NB4 (cell line): Measurements from ENCODE around the gene ZBTB46.

Source experiments
- DNase-seq: peaks from one replicate; pipeline ENCODE4 v3.0.0; 2010; ENCODE audit warnings: low read depth
- H3K4me3 ChIP-seq: one replicate; pipeline ENCODE4 v1.5.1; 2011; ENCODE audit warnings: mild to moderate bottlenecking, low read depth, low read length, moderate library complexity
- CTCF ChIP-seq: IDR thresholded peaks from one replicate; pipeline ENCODE4 v1.5.1; 2012; ENCODE audit warnings: low read depth, low read length
- MAX ChIP-seq: IDR thresholded peaks from 2 replicates; pipeline ENCODE4 v1.6.1; 2011; ENCODE audit warnings: low read depth, low read length
- MYC ChIP-seq: IDR thresholded peaks from 2 replicates; pipeline ENCODE4 v1.6.1; 2011; ENCODE audit warnings: low read depth, low read length
- POLR2A ChIP-seq: IDR thresholded peaks from 2 replicates; pipeline ENCODE4 v1.6.1; 2011; ENCODE audit warnings: mild to moderate bottlenecking; ENCODE audit not compliant: insufficient read length; ENCODE audit errors: extremely low read depth

Gene ZBTB46

GRCh38 chr20:63840405-63840828 lies 9.4 kb upstream of the ZBTB46 start:
- no peak for TF ChIP-seq POLR2A
- TF ChIP-seq MYC = no peak
- TF ChIP-seq MAX = no peak
- no peak for TF ChIP-seq CTCF
- no peak for DNase-seq
- H3K4me3 ChIP-seq = no peak overlapping the region

GRCh38 chr20:63839620-63840019 lies 8.6 kb upstream of the ZBTB46 start:
- no peak overlapping the region for H3K4me3 ChIP-seq
- TF ChIP-seq CTCF (no peak), MAX (no peak), MYC (no peak), POLR2A (no peak)
- no peak for DNase-seq

- H3K4me3 ChIP-seq = no peak overlapping the region
- DNase-seq = no peak
- TF ChIP-seq MYC (no peak), POLR2A (no peak), MAX (no peak), CTCF (no peak)
Observed at GRCh38 chr20:63837479-63837878, 6.4 kb upstream of the ZBTB46 start.

- DNase-seq = peak; percentile 34
- TF ChIP-seq CTCF (no peak), MAX (no peak), POLR2A (no peak), MYC (no peak)
Observed at GRCh38 chr20:63836458-63837344, 5.6 kb upstream of the ZBTB46 start.

GRCh38 chr20:63835021-63835858 lies 4.2 kb upstream of the ZBTB46 start:
- no peak for TF ChIP-seq MYC
- DNase-seq = peak; percentile 69
- H3K4me3 ChIP-seq = no peak overlapping the region

More at GRCh38 chr20:63836458-63837344, 5.6 kb upstream of the ZBTB46 start:
- no peak overlapping the region for H3K4me3 ChIP-seq

GRCh38 chr20:63834491-63834880 lies 3.4 kb upstream of the ZBTB46 start:
- no peak overlapping the region for H3K4me3 ChIP-seq
- TF ChIP-seq MAX (no peak), POLR2A (no peak), CTCF (no peak), MYC (no peak)
- DNase-seq = peak; percentile 1
